ENCODE measurements around the gene ARHGDIB. TPM values are rescaled to one million over a fixed set of nuclear protein-coding genes. Genes with fewer than 3 reads are reported as not detected.

Gene ARHGDIB
- total RNA-seq, 6 experiments from 2014 or later = 0.76 to 4.8 (median 3.0) TPM

DNA sequence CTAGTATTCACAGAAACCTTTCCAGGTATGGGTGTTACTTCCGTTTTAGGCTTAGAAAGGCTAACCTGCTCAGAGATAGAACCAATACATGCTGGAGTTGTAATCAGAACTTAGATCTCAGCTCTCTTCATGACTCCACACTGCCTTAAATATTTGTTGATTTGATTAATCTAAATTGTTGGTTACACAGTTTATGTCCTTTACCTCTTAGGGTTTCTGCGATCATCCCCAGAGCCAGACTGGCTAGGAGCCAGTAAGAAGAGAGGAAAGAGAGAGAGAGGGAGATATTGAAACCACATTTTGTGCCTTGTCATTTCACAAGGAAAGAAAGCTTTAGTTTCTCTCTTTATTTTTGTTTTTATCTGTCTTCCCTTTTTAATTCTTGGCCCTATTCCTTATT is 58.9 kb downstream of the ARHGDIB start:
- no peaks in the 10 kb centered on the region; the same call in 1 of the 2 replicates for H3K4me1 Mint-ChIP-seq (ENCODE audit: low read depth)
- H3K27ac Mint-ChIP-seq = no peak overlapping the region
- H3K36me3 Mint-ChIP-seq (ENCODE audit: low read depth) = no peaks in the 10 kb centered on the region
- no peaks in the 10 kb centered on the region; the same call in 1 of the 2 replicates for H3K27me3 Mint-ChIP-seq (ENCODE audit: insufficient read depth)
- H3K9me3 Mint-ChIP-seq = no peaks in the 10 kb centered on the region
- no peak overlapping the region for H3K4me3 Mint-ChIP-seq
- no peak for DNase-seq
- TF ChIP-seq, protein P1, sequence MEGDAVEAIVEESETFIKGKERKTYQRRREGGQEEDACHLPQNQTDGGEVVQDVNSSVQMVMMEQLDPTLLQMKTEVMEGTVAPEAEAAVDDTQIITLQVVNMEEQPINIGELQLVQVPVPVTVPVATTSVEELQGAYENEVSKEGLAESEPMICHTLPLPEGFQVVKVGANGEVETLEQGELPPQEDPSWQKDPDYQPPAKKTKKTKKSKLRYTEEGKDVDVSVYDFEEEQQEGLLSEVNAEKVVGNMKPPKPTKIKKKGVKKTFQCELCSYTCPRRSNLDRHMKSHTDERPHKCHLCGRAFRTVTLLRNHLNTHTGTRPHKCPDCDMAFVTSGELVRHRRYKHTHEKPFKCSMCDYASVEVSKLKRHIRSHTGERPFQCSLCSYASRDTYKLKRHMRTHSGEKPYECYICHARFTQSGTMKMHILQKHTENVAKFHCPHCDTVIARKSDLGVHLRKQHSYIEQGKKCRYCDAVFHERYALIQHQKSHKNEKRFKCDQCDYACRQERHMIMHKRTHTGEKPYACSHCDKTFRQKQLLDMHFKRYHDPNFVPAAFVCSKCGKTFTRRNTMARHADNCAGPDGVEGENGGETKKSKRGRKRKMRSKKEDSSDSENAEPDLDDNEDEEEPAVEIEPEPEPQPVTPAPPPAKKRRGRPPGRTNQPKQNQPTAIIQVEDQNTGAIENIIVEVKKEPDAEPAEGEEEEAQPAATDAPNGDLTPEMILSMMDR (IDR thresholded peaks at IDR 0.05) = no peak

DNA sequence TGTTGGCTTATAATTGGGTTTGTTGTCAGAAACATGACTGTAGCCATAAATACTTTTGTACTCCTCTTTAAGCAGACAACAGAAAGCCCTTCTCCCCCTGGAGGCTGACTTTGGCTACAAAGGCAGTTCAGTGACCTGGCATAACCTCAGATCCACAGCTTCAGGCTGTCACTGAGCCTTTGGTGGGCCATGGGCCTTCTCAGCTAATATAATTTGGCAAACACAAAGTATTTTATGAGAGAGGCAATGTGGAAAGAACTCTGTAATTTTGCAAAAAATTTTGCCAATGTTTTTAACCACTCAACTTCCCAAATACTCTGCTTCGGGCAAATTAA is 60.2 kb downstream of the ARHGDIB start:
- Mint-ChIP-seq H3K27ac (no peak overlapping the region), H3K36me3 (ENCODE audit: low read depth) (no peaks in the 10 kb centered on the region), H3K4me3 (no peak overlapping the region), H3K27me3 (ENCODE audit: insufficient read depth) (no peaks in the 10 kb centered on the region; the same call in 1 of the 2 replicates), H3K4me1 (ENCODE audit: low read depth) (peaks cover 7% of the 10 kb centered on the region; the same call in 1 of the 2 replicates), H3K9me3 (no peaks in the 10 kb centered on the region)
- TF ChIP-seq, protein P1 (IDR thresholded peaks at IDR 0.05) = no peak
- no peak for DNase-seq

DNA sequence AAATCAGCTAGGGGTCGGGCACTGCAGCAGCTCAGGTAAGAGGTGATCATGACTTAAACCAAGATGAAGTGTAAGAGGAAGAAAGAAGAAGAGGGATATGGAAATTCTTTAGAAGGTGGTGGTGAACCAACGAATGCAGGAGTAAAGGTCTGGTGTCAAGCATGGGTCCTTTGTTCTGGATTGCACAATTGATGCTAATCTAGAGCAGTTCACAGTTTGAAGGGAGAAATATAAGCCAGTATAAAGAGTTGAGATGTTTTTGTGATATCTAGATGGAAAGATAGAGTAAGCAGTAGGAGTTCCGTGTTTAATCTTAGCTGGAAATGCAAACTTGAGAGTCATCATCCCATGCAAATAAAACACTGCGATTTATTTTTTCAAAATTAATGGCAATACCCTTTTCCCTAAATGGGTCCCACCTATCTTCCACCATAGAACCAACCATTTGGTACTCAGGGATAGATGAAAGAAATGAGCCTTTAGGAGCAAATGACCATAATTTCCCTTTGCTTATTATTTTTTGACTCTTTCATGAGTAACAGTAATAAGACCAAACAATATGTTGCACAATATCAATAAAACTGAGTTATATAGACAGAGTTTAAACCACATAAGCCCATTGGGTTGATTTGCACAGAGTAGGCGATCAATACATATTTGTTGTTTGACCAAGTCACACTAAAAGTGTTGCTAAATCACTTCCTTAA is 60.7 kb downstream of the ARHGDIB start:
- Mint-ChIP-seq H3K4me3 (no peak overlapping the region), H3K36me3 (ENCODE audit: low read depth) (no peaks in the 10 kb centered on the region), H3K27me3 (ENCODE audit: insufficient read depth) (no peaks in the 10 kb centered on the region; the same call in 1 of the 2 replicates), H3K27ac (no peak overlapping the region), H3K9me3 (no peaks in the 10 kb centered on the region), H3K4me1 (ENCODE audit: low read depth) (peaks cover 7% of the 10 kb centered on the region; the same call in 1 of the 2 replicates)
- TF ChIP-seq, protein P1 (IDR thresholded peaks at IDR 0.05) = no peak
- no peak for DNase-seq

DNA sequence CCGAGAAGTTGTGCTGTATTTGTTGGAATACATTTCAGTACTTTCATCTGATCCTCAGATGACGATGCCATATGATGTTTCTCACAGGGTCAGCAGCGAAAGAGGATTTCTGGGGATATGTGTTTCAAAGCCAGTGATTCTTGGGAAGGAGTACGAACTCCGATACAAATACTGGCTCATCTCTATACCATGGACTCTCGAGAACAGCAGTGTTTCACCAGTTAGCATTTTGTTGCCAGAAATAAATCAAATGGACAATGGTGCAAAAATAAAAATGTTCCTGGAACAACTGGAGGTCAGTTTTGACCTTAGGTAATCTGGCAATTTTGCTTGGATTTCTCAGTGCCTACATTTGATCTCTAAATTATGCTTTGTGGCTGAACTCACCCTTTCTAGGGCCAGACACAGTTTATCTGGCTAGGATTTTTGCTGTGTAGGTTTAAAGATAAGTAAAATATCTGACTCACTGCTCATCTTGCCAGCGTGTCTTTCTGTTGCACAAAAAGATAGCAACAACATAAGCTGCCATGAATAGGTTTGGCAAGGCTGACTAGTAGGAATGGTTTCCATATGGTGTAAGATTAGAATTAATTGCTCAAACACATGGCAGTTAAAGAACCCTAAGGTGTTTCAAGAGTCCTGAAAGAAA is 64.8 kb downstream of the ARHGDIB start:
- TF ChIP-seq, protein P1 (IDR thresholded peaks at IDR 0.05) = no peak
- no peak overlapping the region for H3K4me3 Mint-ChIP-seq
- H3K9me3 Mint-ChIP-seq = no peaks in the 10 kb centered on the region
- peaks cover 7% of the 10 kb centered on the region; the same call in 1 of the 2 replicates for H3K4me1 Mint-ChIP-seq (ENCODE audit: low read depth)
- peaks cover 3% of the 10 kb centered on the region for H3K27me3 Mint-ChIP-seq (ENCODE audit: insufficient read depth)
- H3K36me3 Mint-ChIP-seq (ENCODE audit: low read depth) = no peaks in the 10 kb centered on the region
- DNase-seq = no peak
- no peak overlapping the region for H3K27ac Mint-ChIP-seq

DNA sequence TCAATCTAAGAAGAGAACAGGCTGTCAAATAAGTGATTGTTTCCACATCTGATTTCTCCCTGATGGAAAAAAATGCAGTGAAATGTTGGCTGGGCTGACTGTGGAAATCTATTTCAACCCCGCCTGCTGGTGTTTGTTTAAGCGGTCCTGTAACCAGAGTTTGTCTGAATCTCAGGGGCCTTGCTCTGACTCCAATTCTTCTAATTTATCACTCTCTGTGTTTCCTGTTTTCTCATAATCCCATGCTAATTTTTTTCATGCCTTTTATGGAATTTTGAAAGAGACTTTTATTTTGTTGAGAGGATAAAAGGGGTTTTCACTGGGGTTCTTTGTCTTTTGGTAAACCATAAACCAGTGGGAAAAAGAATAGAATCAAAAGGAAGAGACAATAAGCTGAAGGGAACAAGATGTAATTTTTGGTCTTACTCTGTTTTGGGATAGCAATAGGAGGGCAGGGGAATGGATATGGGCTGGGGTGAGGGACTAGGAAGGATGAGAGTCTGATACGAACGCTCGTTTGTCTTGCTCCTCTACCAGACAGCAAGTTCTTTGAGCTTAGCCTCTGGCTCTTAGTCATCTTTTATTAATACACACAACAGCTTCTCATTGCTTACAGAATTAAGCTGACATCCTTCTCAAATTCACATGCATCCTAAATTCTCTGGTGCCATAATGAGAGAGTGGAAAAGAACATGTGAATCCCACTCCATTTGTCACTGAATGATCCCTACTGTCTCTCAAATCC is 67.7 kb downstream of the ARHGDIB start:
- Mint-ChIP-seq H3K9me3 (no peaks in the 10 kb centered on the region), H3K36me3 (ENCODE audit: low read depth) (no peaks in the 10 kb centered on the region), H3K4me1 (ENCODE audit: low read depth) (peaks cover 7% of the 10 kb centered on the region; the same call in 1 of the 2 replicates), H3K27ac (no peak overlapping the region), H3K4me3 (no peak overlapping the region), H3K27me3 (ENCODE audit: insufficient read depth) (peaks cover 11% of the 10 kb centered on the region; the same call in 1 of the 2 replicates)
- TF ChIP-seq, protein P1 (IDR thresholded peaks at IDR 0.05) = no peak
- DNase-seq = no peak
